D721Med (cell line): ENCODE results near the gene TWF2.

Experiments
- DNase-seq: peaks from one replicate; pipeline ENCODE4 v3.0.0; 2011; ENCODE audit warnings: low spot score; ENCODE audit not compliant: insufficient read length
- FAIRE-seq: peaks from 2 replicates; lab custom pipeline; 2011; peaks lifted over from hg19 to GRCh38; lab: Jason Lieb, UNC
- CTCF ChIP-seq: IDR thresholded peaks from 2 replicates; pipeline ENCODE4 v1.5.1; 2012; ENCODE audit warnings: mild to moderate bottlenecking, control low read depth; ENCODE audit not compliant: insufficient read depth; ENCODE audit errors: missing control alignments

TWF2 gene

GRCh38 chr3:52226229-52226817 lies 12.6 kb downstream of the TWF2 start:
- DNase-seq (no peak), FAIRE-seq (no peak)
- no peak for TF ChIP-seq CTCF

- TF ChIP-seq CTCF, result no peak
- DNase-seq (no peak), FAIRE-seq (no peak)
These were observed 13.3 kb downstream of the TWF2 start, which contains the start of gene TLR9 for GRCh38 chr3:52225452-52226228. TSS of gene TLR9 (minus strand) at chr3:52225645. CDS start at chr3:52225529, 116 bp downstream.

GRCh38 chr3:52223449-52224408 lies 15.2 kb downstream of the TWF2 start:
- no peak for FAIRE-seq
- TF ChIP-seq CTCF, result no peak
- DNase-seq, result no peak

GRCh38 chr3:52222319-52223221 lies 16.4 kb downstream of the TWF2 start:
- FAIRE-seq, result no peak
- no peak for DNase-seq
- no peak for TF ChIP-seq CTCF

GRCh38 chr3:52221563-52222318 lies 17.2 kb downstream of the TWF2 start:
- FAIRE-seq, result no peak
- no peak for DNase-seq
- no peak for TF ChIP-seq CTCF
